ACC112 (cell line): ENCODE results near the gene MLLT3.

Experiments
- H2AFZ ChIP-seq: fragments of 200-600 bp; sonication (generic); one replicate; pipeline ENCODE4 v1.6.0; 2017; ENCODE audit warnings: antibody characterized with exemption, low read length; ENCODE audit not compliant: unreplicated experiment
- H3K27ac ChIP-seq: fragments of 200-600 bp; sonication (generic); 2 replicates; pipeline ENCODE4 v1.5.1; 2014; ENCODE audit warnings: low read depth, mild to moderate bottlenecking, antibody characterized with exemption, low read length, moderate library complexity
- H3K27me3 ChIP-seq: fragments of 200-600 bp; sonication (generic); 2 replicates; pipeline ENCODE4 v1.6.1; 2014; ENCODE audit warnings: mild to moderate bottlenecking, antibody characterized with exemption, low read length, moderate library complexity, mixed read lengths; ENCODE audit not compliant: insufficient read depth
- H3K36me3 ChIP-seq: fragments of 200-600 bp; sonication (generic); 2 replicates; pipeline ENCODE4 v1.6.1; 2016; ENCODE audit warnings: mild to moderate bottlenecking, antibody characterized with exemption, low read length, moderate library complexity, mixed read lengths; ENCODE audit not compliant: insufficient read depth
- H3K4me1 ChIP-seq: fragments of 200-600 bp; sonication (generic); one replicate; pipeline ENCODE4 v1.6.1; 2016; ENCODE audit warnings: low read length, mixed read lengths; ENCODE audit not compliant: insufficient read depth, unreplicated experiment, control insufficient read depth
- H3K4me3 ChIP-seq: fragments of 200-600 bp; sonication (generic); 2 replicates; pipeline ENCODE4 v1.5.1; 2014; ENCODE audit warnings: mild to moderate bottlenecking, low read depth, low read length
- H3K79me2 ChIP-seq: fragments of 200-600 bp; sonication (generic); one replicate; pipeline ENCODE4 v1.6.0; 2016; ENCODE audit warnings: low read length; ENCODE audit not compliant: control insufficient read depth, unreplicated experiment, insufficient read depth

The MLLT3 gene

GRCh38 chr9:20513126-20513913 is 109.0 kb downstream of the MLLT3 start:
- Histone ChIP-seq H3K79me2 (peaks cover 4% of the 10 kb centered on the region), H3K27me3 (no peaks in the 10 kb centered on the region), H2AFZ (no peak overlapping the region), H3K4me1 (peaks cover 18% of the 10 kb centered on the region), H3K27ac (no peak overlapping the region), H3K36me3 (no peaks in the 10 kb centered on the region), H3K4me3 (no peak overlapping the region)

GRCh38 chr9:20512636-20513035 is 109.7 kb downstream of the MLLT3 start:
- Histone ChIP-seq H2AFZ (no peak overlapping the region), H3K4me3 (no peak overlapping the region), H3K27ac (peak overlapping the region; percentile 42; the same call in 1 of the 2 replicates), H3K79me2 (peaks cover 4% of the 10 kb centered on the region), H3K27me3 (no peaks in the 10 kb centered on the region), H3K36me3 (no peaks in the 10 kb centered on the region), H3K4me1 (peaks cover 25% of the 10 kb centered on the region)

GRCh38 chr9:20512106-20512505 is 110.2 kb downstream of the MLLT3 start:
- no peaks in the 10 kb centered on the region for H3K27me3 ChIP-seq
- peaks cover 30% of the 10 kb centered on the region for H3K4me1 ChIP-seq
- H3K27ac ChIP-seq: peak overlapping the region; percentile 42
- no peaks in the 10 kb centered on the region for H3K36me3 ChIP-seq
- H3K79me2 ChIP-seq: peaks cover 4% of the 10 kb centered on the region
- H3K4me3 ChIP-seq: no peak overlapping the region
- H2AFZ ChIP-seq: no peak overlapping the region

- H3K4me1 ChIP-seq: peaks cover 33% of the 10 kb centered on the region
Observed at GRCh38 chr9:20511686-20512085, 110.6 kb downstream of the MLLT3 start.

GRCh38 chr9:20509466-20509865 is 112.8 kb downstream of the MLLT3 start:
- Histone ChIP-seq H3K79me2 (peaks cover 4% of the 10 kb centered on the region), H3K27me3 (no peaks in the 10 kb centered on the region), H3K4me1 (peaks cover 33% of the 10 kb centered on the region), H3K4me3 (no peak overlapping the region), H3K36me3 (no peaks in the 10 kb centered on the region), H3K27ac (no peak overlapping the region), H2AFZ (no peak overlapping the region)

More at GRCh38 chr9:20511686-20512085, 110.6 kb downstream of the MLLT3 start:
- Histone ChIP-seq H3K4me3 (no peak overlapping the region), H3K79me2 (peaks cover 4% of the 10 kb centered on the region), H3K27ac (peak overlapping the region; percentile 42), H3K27me3 (no peaks in the 10 kb centered on the region), H2AFZ (no peak overlapping the region), H3K36me3 (no peaks in the 10 kb centered on the region)

DNA sequence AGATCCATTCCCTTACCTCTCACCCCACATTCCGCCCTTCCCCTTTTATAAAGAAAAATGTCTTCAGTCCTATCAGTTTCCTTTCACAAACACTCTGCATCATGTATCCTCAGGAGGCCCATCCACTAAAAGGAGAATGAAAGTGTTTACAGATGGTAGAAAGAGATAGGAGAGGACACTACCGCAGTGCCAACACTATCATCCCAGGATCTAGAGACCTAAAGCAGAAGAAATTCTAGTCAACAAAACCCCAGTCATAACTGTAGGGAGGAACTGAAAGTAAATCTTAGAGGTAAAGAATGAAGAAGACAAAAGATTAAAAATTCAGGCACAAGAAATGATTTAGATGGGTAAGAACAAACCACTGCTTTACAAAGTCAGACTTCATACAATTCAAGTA is 114.1 kb downstream of the MLLT3 start:
- Histone ChIP-seq H3K4me1 (peaks cover 32% of the 10 kb centered on the region), H3K27me3 (no peaks in the 10 kb centered on the region), H3K4me3 (0 out of 2 replicates have a peak overlapping the region, but pooled peaks have one; percentile 22), H2AFZ (peak overlapping the region; percentile 3), H3K79me2 (peaks cover 4% of the 10 kb centered on the region), H3K36me3 (no peaks in the 10 kb centered on the region), H3K27ac (no peak overlapping the region)

GRCh38 chr9:20507431-20507830 is 114.9 kb downstream of the MLLT3 start:
- peaks cover 25% of the 10 kb centered on the region for H3K4me1 ChIP-seq
- no peak overlapping the region for H3K4me3 ChIP-seq
- H2AFZ ChIP-seq: no peak overlapping the region
- H3K27me3 ChIP-seq: no peaks in the 10 kb centered on the region
- H3K79me2 ChIP-seq: peaks cover 4% of the 10 kb centered on the region
- no peaks in the 10 kb centered on the region for H3K36me3 ChIP-seq
- H3K27ac ChIP-seq: no peak overlapping the region

GRCh38 chr9:20506099-20506900 is 116.0 kb downstream of the MLLT3 start:
- H3K4me1 ChIP-seq: peaks cover 15% of the 10 kb centered on the region
- no peak overlapping the region for H3K4me3 ChIP-seq
- H3K27ac ChIP-seq: no peak overlapping the region
- no peaks in the 10 kb centered on the region for H3K27me3 ChIP-seq
- no peaks in the 10 kb centered on the region for H3K36me3 ChIP-seq
- no peak overlapping the region for H2AFZ ChIP-seq
- no peaks in the 10 kb centered on the region for H3K79me2 ChIP-seq

DNA sequence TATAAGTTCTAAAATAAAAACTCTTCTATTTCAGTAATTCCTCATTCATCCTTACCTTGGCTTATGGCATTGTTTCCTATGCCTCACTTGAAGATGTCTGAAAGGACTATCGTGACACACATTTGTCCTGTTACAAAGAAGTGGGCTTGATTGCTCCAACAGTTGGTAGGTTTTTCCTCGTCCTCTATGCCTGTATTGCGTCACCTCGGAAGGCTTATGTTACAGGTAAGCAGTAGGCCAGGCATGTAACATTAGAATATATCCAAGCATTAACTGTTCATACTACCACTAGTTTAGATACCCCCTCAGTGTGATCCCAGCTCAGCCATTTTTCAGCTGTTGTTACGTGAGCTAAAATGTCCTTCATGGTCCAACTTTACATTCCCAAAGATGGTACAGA is 116.7 kb downstream of the MLLT3 start:
- Histone ChIP-seq H2AFZ (no peak overlapping the region), H3K27ac (no peak overlapping the region), H3K4me1 (peaks cover 15% of the 10 kb centered on the region), H3K27me3 (no peaks in the 10 kb centered on the region), H3K36me3 (no peaks in the 10 kb centered on the region), H3K4me3 (no peak overlapping the region), H3K79me2 (peaks cover 6% of the 10 kb centered on the region)

- H3K4me3 ChIP-seq: no peak overlapping the region
- no peaks in the 10 kb centered on the region for H3K27me3 ChIP-seq
- H3K79me2 ChIP-seq: peaks cover 6% of the 10 kb centered on the region
Observed at GRCh38 chr9:20504930-20505329, 117.4 kb downstream of the MLLT3 start.

More at GRCh38 chr9:20504930-20505329, 117.4 kb downstream of the MLLT3 start:
- Histone ChIP-seq H3K4me1 (peaks cover 15% of the 10 kb centered on the region), H3K27ac (no peak overlapping the region), H3K36me3 (no peaks in the 10 kb centered on the region), H2AFZ (no peak overlapping the region)
